ENCODE measurements around the gene SLC25A23.

The SLC25A23 gene

DNA sequence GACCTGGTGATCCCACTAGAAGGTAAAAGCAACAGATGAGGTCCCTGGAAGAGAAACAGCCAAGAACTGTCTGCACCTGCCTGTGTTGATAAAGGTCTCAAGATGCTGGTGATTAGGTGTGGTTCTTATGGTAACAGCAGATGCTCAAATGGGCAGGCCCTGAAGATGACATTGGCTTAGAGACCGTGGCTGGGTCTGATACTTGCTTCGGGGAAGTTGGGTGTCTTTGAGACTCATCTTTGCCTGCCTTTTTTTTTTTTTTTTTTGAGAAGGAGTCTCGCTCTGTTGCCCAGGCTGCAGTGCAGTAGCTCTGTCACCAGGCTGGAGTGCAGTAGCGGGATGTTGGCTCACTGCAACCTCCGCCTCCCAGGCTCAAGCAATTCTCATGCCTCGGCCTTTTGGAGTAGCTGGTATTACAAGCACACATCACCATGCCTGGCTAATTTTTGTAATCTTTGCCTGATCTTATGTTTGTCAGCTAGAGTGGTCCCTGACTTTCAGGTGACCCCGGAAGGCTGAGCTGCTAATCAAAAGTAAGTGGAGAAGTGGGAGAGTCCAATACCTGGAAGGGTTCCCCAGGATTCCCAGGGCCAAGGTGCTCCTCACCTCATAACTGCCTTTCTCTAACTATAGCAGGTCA lies 7.9 kb downstream of the SLC25A23 start:
- TF ChIP-seq CTCF (IDR thresholded peaks at IDR 0.05; ENCODE audit: poor library complexity, severe bottlenecking): no peak
- no peaks in the 10 kb centered on the region for H3K9me3 ChIP-seq (ENCODE audit: severe bottlenecking)
- no peaks in the 10 kb centered on the region for H3K27me3 ChIP-seq (ENCODE audit: insufficient read depth, poor library complexity, severe bottlenecking)
- no peak overlapping the region for H3K27ac ChIP-seq (ENCODE audit: poor library complexity, severe bottlenecking)
- ATAC-seq (ENCODE audit: low read depth): no peak
- no peak overlapping the region for H3K4me3 ChIP-seq (ENCODE audit: severe bottlenecking)
- no peak for DNase-seq (ENCODE audit: low spot score)
- H3K36me3 ChIP-seq (ENCODE audit: low read depth): peaks cover 13% of the 10 kb centered on the region
- no peaks in the 10 kb centered on the region for H3K4me1 ChIP-seq (ENCODE audit: insufficient read depth, poor library complexity, severe bottlenecking)

- no peaks in the 10 kb centered on the region for H3K27me3 ChIP-seq (ENCODE audit: insufficient read depth, poor library complexity, severe bottlenecking)
- ATAC-seq (ENCODE audit: low read depth): no peak
- H3K36me3 ChIP-seq (ENCODE audit: low read depth): peaks cover 13% of the 10 kb centered on the region
- H3K9me3 ChIP-seq (ENCODE audit: severe bottlenecking): no peaks in the 10 kb centered on the region
- no peak for TF ChIP-seq CTCF (IDR thresholded peaks at IDR 0.05; ENCODE audit: poor library complexity, severe bottlenecking)
- DNase-seq (ENCODE audit: low spot score): no peak
- H3K4me3 ChIP-seq (ENCODE audit: severe bottlenecking): no peak overlapping the region
- H3K27ac ChIP-seq (ENCODE audit: poor library complexity, severe bottlenecking): no peak overlapping the region
- H3K4me1 ChIP-seq (ENCODE audit: insufficient read depth, poor library complexity, severe bottlenecking): no peaks in the 10 kb centered on the region
Observed at GRCh38 chr19:6450166-6450565, 9.4 kb downstream of the SLC25A23 start.

GRCh38 chr19:6448045-6448444 lies 11.5 kb downstream of the SLC25A23 start:
- DNase-seq (ENCODE audit: low spot score) (no peak), ATAC-seq (ENCODE audit: low read depth) (no peak)
- no peak for TF ChIP-seq CTCF (IDR thresholded peaks at IDR 0.05; ENCODE audit: poor library complexity, severe bottlenecking)
- H3K4me3 ChIP-seq (ENCODE audit: severe bottlenecking): no peak overlapping the region
- no peaks in the 10 kb centered on the region for H3K27me3 ChIP-seq (ENCODE audit: insufficient read depth, poor library complexity, severe bottlenecking)
- no peak overlapping the region for H3K27ac ChIP-seq (ENCODE audit: poor library complexity, severe bottlenecking)
- no peaks in the 10 kb centered on the region for H3K9me3 ChIP-seq (ENCODE audit: severe bottlenecking)
- no peaks in the 10 kb centered on the region for H3K4me1 ChIP-seq (ENCODE audit: insufficient read depth, poor library complexity, severe bottlenecking)
- H3K36me3 ChIP-seq (ENCODE audit: low read depth): no peaks in the 10 kb centered on the region

GRCh38 chr19:6446452-6446851 lies 13.1 kb downstream of the SLC25A23 start:
- no peaks in the 10 kb centered on the region for H3K27me3 ChIP-seq (ENCODE audit: insufficient read depth, poor library complexity, severe bottlenecking)
- H3K9me3 ChIP-seq (ENCODE audit: severe bottlenecking): no peaks in the 10 kb centered on the region
- H3K27ac ChIP-seq (ENCODE audit: poor library complexity, severe bottlenecking): no peak overlapping the region
- H3K36me3 ChIP-seq (ENCODE audit: low read depth): no peaks in the 10 kb centered on the region
- H3K4me1 ChIP-seq (ENCODE audit: insufficient read depth, poor library complexity, severe bottlenecking): no peaks in the 10 kb centered on the region
- ATAC-seq (ENCODE audit: low read depth): no peak
- DNase-seq (ENCODE audit: low spot score): no peak
- TF ChIP-seq CTCF (IDR thresholded peaks at IDR 0.05; ENCODE audit: poor library complexity, severe bottlenecking): no peak
- no peak overlapping the region for H3K4me3 ChIP-seq (ENCODE audit: severe bottlenecking)

GRCh38 chr19:6443986-6444385 lies 15.6 kb downstream of the SLC25A23 start:
- Histone ChIP-seq H3K9me3 (ENCODE audit: severe bottlenecking) (no peaks in the 10 kb centered on the region), H3K36me3 (ENCODE audit: low read depth) (no peaks in the 10 kb centered on the region), H3K4me1 (ENCODE audit: insufficient read depth, poor library complexity, severe bottlenecking) (no peaks in the 10 kb centered on the region), H3K27ac (ENCODE audit: poor library complexity, severe bottlenecking) (no peak overlapping the region), H3K27me3 (ENCODE audit: insufficient read depth, poor library complexity, severe bottlenecking) (no peaks in the 10 kb centered on the region), H3K4me3 (ENCODE audit: severe bottlenecking) (no peak overlapping the region)
- no peak for TF ChIP-seq CTCF (IDR thresholded peaks at IDR 0.05; ENCODE audit: poor library complexity, severe bottlenecking)
- DNase-seq (ENCODE audit: low spot score) (no peak), ATAC-seq (ENCODE audit: low read depth) (no peak)
